ENCODE results near the gene ABCA1. TPM values are rescaled to one million over a fixed set of nuclear protein-coding genes. Genes with fewer than 3 reads are reported as not detected.

ABCA1 gene
- total RNA-seq, 4 donors from 2014 or later: 59.2 to 84.1 (median 80.5) TPM

DNA sequence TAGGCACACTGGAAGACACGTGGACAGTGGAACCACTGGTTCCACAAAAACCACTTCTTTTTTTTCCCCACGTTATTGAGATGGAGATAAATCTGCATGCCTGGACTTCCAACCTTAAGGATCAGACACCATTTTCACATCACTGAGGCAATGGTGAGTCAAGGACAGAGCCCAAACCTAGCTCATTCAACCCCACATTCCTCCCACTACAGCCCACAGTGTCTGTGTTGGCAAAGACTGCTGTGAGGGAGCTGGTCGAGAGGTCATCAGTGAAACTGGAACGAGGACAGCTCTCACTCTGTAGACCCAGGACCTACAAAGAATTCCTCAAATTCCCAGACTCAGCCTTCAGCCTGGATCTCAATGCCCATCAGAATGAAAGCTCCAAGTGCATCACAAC is 74.8 kb downstream of the ABCA1 start:
- no peak for TF ChIP-seq POLR2A (IDR thresholded peaks at IDR 0.05)
- TF ChIP-seq EP300 (IDR thresholded peaks at IDR 0.05): no peak
- TF ChIP-seq, protein P1, sequence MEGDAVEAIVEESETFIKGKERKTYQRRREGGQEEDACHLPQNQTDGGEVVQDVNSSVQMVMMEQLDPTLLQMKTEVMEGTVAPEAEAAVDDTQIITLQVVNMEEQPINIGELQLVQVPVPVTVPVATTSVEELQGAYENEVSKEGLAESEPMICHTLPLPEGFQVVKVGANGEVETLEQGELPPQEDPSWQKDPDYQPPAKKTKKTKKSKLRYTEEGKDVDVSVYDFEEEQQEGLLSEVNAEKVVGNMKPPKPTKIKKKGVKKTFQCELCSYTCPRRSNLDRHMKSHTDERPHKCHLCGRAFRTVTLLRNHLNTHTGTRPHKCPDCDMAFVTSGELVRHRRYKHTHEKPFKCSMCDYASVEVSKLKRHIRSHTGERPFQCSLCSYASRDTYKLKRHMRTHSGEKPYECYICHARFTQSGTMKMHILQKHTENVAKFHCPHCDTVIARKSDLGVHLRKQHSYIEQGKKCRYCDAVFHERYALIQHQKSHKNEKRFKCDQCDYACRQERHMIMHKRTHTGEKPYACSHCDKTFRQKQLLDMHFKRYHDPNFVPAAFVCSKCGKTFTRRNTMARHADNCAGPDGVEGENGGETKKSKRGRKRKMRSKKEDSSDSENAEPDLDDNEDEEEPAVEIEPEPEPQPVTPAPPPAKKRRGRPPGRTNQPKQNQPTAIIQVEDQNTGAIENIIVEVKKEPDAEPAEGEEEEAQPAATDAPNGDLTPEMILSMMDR (IDR thresholded peaks at IDR 0.05): no peak
- no peaks in the 10 kb centered on the region for H3K9me3 ChIP-seq
- H3K27ac ChIP-seq: no peak overlapping the region
- no peak for DNase-seq (ENCODE audit: low spot score in 2 of 2)
- no peaks in the 10 kb centered on the region for H3K27me3 ChIP-seq
- peaks cover 0 to 49% (median 27%) of the 10 kb centered on the region in 4 donors for H3K4me1 ChIP-seq
- 46 to 56% methylated on average over 4 of the region's 4 CpGs for WGBS, 2 donors
- H3K36me3 ChIP-seq: peaks cover 0 to 49% (median 0%) of the 10 kb centered on the region in 3 donors
- no peak overlapping the region for H3K4me3 ChIP-seq

DNA sequence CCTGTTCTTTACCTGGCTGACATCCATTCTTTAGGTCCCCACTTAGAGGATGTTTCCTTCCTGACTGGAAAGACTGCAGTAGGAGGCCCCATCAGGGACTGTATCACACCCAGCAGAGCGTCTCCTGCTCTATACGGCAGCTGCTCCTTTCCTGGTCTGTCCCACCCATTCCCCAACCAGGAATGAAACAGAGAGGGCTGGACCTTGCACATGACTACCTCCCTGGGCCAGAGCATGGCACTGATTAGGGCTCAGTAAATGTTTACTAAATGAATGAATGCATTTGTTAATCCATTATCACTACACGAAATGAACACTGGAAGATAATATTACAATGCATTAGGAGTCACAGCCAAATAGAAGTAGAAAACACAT is 76.4 kb downstream of the ABCA1 start:
- DNase-seq (ENCODE audit: low spot score in 2 of 2): no peak
- TF ChIP-seq EP300 (IDR thresholded peaks at IDR 0.05) (no peak), POLR2A (IDR thresholded peaks at IDR 0.05) (no peak)
- TF ChIP-seq, protein P1 (IDR thresholded peaks at IDR 0.05): no peak
- peaks cover 0 to 32% (median 17%) of the 10 kb centered on the region in 4 donors for H3K4me1 ChIP-seq
- no peak overlapping the region for H3K4me3 ChIP-seq
- H3K36me3 ChIP-seq: peaks cover 0 to 33% (median 0%) of the 10 kb centered on the region in 3 donors
- WGBS, 2 donors: 64 to 72% methylated on average over 3 of the region's 3 CpGs
- H3K27ac ChIP-seq: no peak overlapping the region
- H3K9me3 ChIP-seq: no peaks in the 10 kb centered on the region
- no peaks in the 10 kb centered on the region for H3K27me3 ChIP-seq

DNA sequence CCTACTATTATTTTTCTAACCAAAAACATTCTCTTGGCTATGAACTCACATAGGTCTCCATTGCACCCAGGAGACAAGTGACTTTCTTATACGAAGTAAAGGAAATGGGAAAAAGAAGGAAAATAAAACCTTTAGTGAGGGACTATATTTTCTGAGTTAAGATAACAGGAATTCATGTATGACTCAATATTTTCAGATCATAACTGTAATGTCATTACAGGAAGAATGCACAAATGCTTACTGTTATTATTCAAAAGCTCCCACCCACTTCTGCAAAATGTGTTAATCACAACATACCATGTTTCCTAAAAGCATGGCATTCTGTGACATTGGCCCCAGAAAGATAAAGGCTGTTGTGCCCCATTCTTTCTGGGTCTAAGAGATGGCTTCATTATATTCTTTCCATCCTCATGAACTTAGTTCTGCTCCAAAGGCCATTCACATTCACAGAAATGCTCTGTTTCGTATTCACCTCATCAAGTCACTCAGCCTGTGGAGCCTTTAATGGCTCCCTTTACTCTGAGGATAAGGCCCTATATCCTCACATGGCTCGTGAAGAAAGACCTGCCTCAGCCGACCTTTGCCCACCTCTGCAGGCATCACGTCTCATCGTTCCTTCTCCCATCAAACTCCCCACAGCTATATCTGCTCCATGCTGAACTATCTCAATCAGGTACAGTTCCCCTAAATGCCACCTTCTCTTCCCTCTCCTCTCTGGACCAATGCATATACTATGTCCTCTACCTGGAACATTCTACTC is 77.0 kb downstream of the ABCA1 start:
- H3K27me3 ChIP-seq: no peaks in the 10 kb centered on the region
- H3K36me3 ChIP-seq: peaks cover 0 to 28% (median 0%) of the 10 kb centered on the region in 3 donors
- DNase-seq (ENCODE audit: low spot score in 2 of 2): no peak
- WGBS, 2 donors: 62 to 68% methylated on average over 6 of the region's 6 CpGs
- H3K27ac ChIP-seq: no peak overlapping the region
- no peak overlapping the region for H3K4me3 ChIP-seq
- TF ChIP-seq POLR2A (IDR thresholded peaks at IDR 0.05): no peak
- no peak for TF ChIP-seq EP300 (IDR thresholded peaks at IDR 0.05)
- TF ChIP-seq, protein P1 (IDR thresholded peaks at IDR 0.05): no peak
- H3K4me1 ChIP-seq: peaks cover 0 to 27% (median 12%) of the 10 kb centered on the region in 4 donors
- no peaks in the 10 kb centered on the region for H3K9me3 ChIP-seq

DNA sequence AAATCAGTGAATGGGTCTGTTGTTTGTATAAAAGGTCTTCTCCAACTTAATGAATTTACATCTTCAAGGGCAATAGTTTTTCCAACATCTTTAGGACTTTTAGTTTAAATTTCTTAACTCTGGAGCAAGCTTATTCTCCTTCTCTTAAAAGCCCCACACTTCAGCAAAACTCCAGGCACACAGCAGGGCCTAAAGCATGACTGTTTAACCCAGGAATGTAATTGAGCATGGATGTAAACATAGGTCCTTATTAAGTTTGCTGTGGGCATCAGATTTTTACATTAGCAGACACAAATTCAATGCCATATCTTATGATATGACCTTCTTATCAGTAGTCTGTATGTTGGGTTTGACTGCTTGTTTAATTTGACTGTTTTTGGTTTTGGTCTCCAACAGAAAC is 78.9 kb downstream of the ABCA1 start:
- Histone ChIP-seq H3K36me3 (peaks cover 0 to 12% (median 0%) of the 10 kb centered on the region in 3 donors), H3K4me3 (no peak overlapping the region), H3K9me3 (no peaks in the 10 kb centered on the region), H3K4me1 (peaks cover 0 to 25% (median 15%) of the 10 kb centered on the region in 4 donors), H3K27ac (no peak overlapping the region), H3K27me3 (no peaks in the 10 kb centered on the region)
- TF ChIP-seq, protein P1 (IDR thresholded peaks at IDR 0.05): no peak
- no peak for TF ChIP-seq POLR2A (IDR thresholded peaks at IDR 0.05)
- TF ChIP-seq EP300 (IDR thresholded peaks at IDR 0.05): no peak
- no peak for DNase-seq (ENCODE audit: low spot score in 2 of 2)

DNA sequence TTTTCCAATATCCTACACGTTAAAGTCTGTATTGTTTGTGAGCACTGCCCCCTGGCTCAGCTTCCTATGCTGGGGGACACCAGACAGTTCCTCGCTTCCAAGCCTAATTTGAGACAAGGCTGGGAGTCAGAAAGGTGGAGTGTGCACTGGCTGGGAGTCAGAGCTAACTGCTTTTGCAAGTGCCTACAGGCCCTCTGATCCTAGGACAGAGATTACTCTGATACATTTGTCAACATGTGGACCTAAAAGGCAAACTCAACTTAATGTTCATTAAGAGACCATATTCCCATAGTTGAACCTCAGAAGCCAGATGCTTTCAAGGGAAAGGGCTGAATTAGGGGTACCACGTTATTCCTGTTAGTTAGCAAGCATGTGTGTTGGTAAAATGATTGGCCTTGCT is 83.2 kb downstream of the ABCA1 start:
- Histone ChIP-seq H3K27me3 (no peaks in the 10 kb centered on the region), H3K36me3 (peaks cover 0 to 46% (median 0%) of the 10 kb centered on the region in 3 donors), H3K9me3 (no peaks in the 10 kb centered on the region), H3K27ac (no peak overlapping the region), H3K4me1 (peaks cover 0 to 4% (median 0%) of the 10 kb centered on the region in 4 donors), H3K4me3 (no peak overlapping the region)
- WGBS, 2 donors: 65 to 74% methylated on average over 3 of the region's 3 CpGs
- TF ChIP-seq POLR2A (IDR thresholded peaks at IDR 0.05) (no peak), EP300 (IDR thresholded peaks at IDR 0.05) (no peak)
- TF ChIP-seq, protein P1 (IDR thresholded peaks at IDR 0.05): no peak
- DNase-seq (ENCODE audit: low spot score in 2 of 2): no peak
